Neural cell (in vitro differentiated cells): ENCODE data around the gene ACACA. TPM values are rescaled to one million over a fixed set of nuclear protein-coding genes. Genes with fewer than 3 reads are reported as not detected.

Experiments
- H2AFZ ChIP-seq: fragments of 200-600, 300-800 bp; sonication (generic), shearing (Covaris generic); 2 replicates; pipeline ENCODE4 v1.6.0; 2014; ENCODE audit warnings: low read depth, mild to moderate bottlenecking, antibody characterized with exemption, low read length, moderate library complexity
- H3F3A ChIP-seq: fragments of 200-600 bp; shearing (Covaris generic); 2 replicates; pipeline ENCODE4 v1.6.1; 2016; ENCODE audit warnings: mild to moderate bottlenecking, moderate library complexity, mixed read lengths, antibody characterized with exemption, low read length; ENCODE audit not compliant: insufficient read depth, poor library complexity, severe bottlenecking
- H3K27ac ChIP-seq: fragments of 200-600, 300-800 bp; sonication (generic), shearing (Covaris generic); 2 replicates; pipeline ENCODE4 v1.5.1; 2014; ENCODE audit warnings: mild to moderate bottlenecking, low read length, moderate library complexity
- H3K27me3 ChIP-seq: fragments of 300-800, 200-600 bp; sonication (generic), shearing (Covaris generic); 2 replicates; pipeline ENCODE4 v1.6.0; 2014; ENCODE audit warnings: mild to moderate bottlenecking, low read depth, low read length, moderate library complexity; ENCODE audit not compliant: insufficient read depth
- H3K36me3 ChIP-seq: fragments of 300-800, 200-600 bp; sonication (generic), shearing (Covaris generic); 2 replicates; pipeline ENCODE4 v1.5.1; 2014; ENCODE audit warnings: mild to moderate bottlenecking, antibody characterized with exemption, low read length, moderate library complexity; ENCODE audit not compliant: insufficient read depth
- H3K4me2 ChIP-seq: fragments of 300-800, 200-600 bp; sonication (generic), shearing (Covaris generic); 2 replicates; pipeline ENCODE4 v1.6.0; 2014; ENCODE audit warnings: mild to moderate bottlenecking, low read length
- H3K4me3 ChIP-seq: fragments of 300-800, 200-600 bp; sonication (generic), shearing (Covaris generic); 2 replicates; pipeline ENCODE4 v1.5.1; 2014; ENCODE audit warnings: mild to moderate bottlenecking, low read length, moderate library complexity
- H3K79me2 ChIP-seq: fragments of 200-600 bp; shearing (Covaris generic); replicated peaks from 2 replicates; pipeline ENCODE4 v1.6.0; 2014; ENCODE audit warnings: mild to moderate bottlenecking, low read length, moderate library complexity; ENCODE audit not compliant: insufficient read depth
- H3K9ac ChIP-seq: fragments of 300-800, 200-600 bp; sonication (generic), shearing (Covaris generic); 2 replicates; pipeline ENCODE4 v1.6.1; 2016; ENCODE audit warnings: mild to moderate bottlenecking, low read length, mixed read lengths
- H3K9me2 ChIP-seq: fragments of 200-600 bp; shearing (Covaris generic); 2 replicates; pipeline ENCODE4 v1.6.1; 2016; ENCODE audit warnings: mild to moderate bottlenecking, low read length, mixed read lengths; ENCODE audit not compliant: insufficient read depth
- H3K9me3 ChIP-seq: fragments of 200-600, 300-800 bp; sonication (generic), shearing (Covaris generic); 2 replicates; pipeline ENCODE4 v1.6.1; 2016; ENCODE audit warnings: mild to moderate bottlenecking, mixed run types, low read length, moderate library complexity, mixed read lengths
- H4K20me1 ChIP-seq: fragments of 200-600 bp; shearing (Covaris generic); 2 replicates; pipeline ENCODE4 v1.6.1; 2016; ENCODE audit warnings: mild to moderate bottlenecking, mixed run types; ENCODE audit not compliant: insufficient read depth
- EP300 ChIP-seq: fragments of 450-650 bp; conservative IDR thresholded peaks from 2 replicates; pipeline ENCODE4 v1.6.1; 2014; ENCODE audit warnings: antibody characterized with exemption, mild to moderate bottlenecking, moderate library complexity; ENCODE audit not compliant: poor library complexity, severe bottlenecking
- EZH2 ChIP-seq: fragments of 200-600, 300-800 bp; shearing (Covaris generic), sonication (generic); IDR thresholded peaks from 2 replicates; pipeline ENCODE4 v1.6.1; 2014; ENCODE audit warnings: antibody characterized with exemption, low read length, borderline replicate concordance, mild to moderate bottlenecking; ENCODE audit not compliant: insufficient read depth, poor library complexity, severe bottlenecking
- MXI1 ChIP-seq: fragments of 450-650 bp; conservative IDR thresholded peaks from 2 replicates; pipeline ENCODE4 v1.6.1; 2014; ENCODE audit warnings: antibody characterized with exemption, mild to moderate bottlenecking; ENCODE audit not compliant: poor library complexity, severe bottlenecking
- POLR2AphosphoS5 ChIP-seq: IDR thresholded peaks from 2 replicates; pipeline ENCODE4 v1.6.1; 2012
- RAD21 ChIP-seq: fragments of 450-650 bp; conservative IDR thresholded peaks from 2 replicates; pipeline ENCODE4 v1.6.1; 2014; ENCODE audit warnings: antibody characterized with exemption, mild to moderate bottlenecking, moderate library complexity
- SMC3 ChIP-seq: fragments of 450-650 bp; conservative IDR thresholded peaks from 2 replicates; pipeline ENCODE4 v1.6.1; 2014; ENCODE audit warnings: antibody characterized with exemption, mild to moderate bottlenecking, moderate library complexity; ENCODE audit not compliant: poor library complexity
- TAF1 ChIP-seq: IDR thresholded peaks from 2 replicates; pipeline ENCODE4 v1.6.1; 2012; ENCODE audit warnings: low read depth
- polyA plus RNA-seq: library from polyadenylated mRNA; depleted of rRNA; stranded (reverse); fragments of >200 nt; gene quantifications from 2 replicates; pipeline ENCODE4 v1.2.3, GENCODE V29; 2014
- TF ChIP-seq, protein P1 (sequence below): fragments of 450-650 bp; IDR thresholded peaks from 2 replicates; pipeline ENCODE4 v1.5.1; 2014; ENCODE audit warnings: antibody characterized with exemption, mild to moderate bottlenecking, moderate library complexity; ENCODE audit not compliant: poor library complexity, severe bottlenecking
- TF ChIP-seq, protein P2 (sequence below): IDR thresholded peaks from 2 replicates; pipeline ENCODE4 v1.6.1; 2012; ENCODE audit warnings: borderline replicate concordance

Gene ACACA
- polyA plus RNA-seq, 1 donor from 2014 or later = 38.4 TPM

DNA sequence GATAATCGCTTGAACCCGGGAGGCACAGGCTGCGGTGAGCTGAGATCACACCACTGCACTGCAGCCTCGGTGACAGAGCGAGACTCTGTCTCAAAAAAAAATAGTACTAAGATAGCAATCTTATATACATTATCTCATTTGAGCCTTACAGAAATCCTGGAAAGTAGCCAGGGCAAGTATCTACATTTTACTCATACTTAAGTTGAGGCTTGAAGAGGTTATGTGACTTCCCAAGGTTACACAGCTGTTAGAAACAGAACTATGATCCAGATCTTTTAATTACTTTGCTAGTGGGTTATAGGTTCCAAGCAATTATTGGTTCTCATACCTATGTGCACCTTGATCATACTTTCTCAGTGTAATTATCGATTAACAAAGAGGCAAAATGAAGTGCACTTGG is 15.5 kb downstream of the ACACA start:
- H3K27ac ChIP-seq = no peak overlapping the region
- H2AFZ ChIP-seq = no peak overlapping the region
- H3K9ac ChIP-seq = no peak overlapping the region
- no peak overlapping the region for H3K4me3 ChIP-seq
- no peaks in the 10 kb centered on the region for H3F3A ChIP-seq
- no peaks in the 10 kb centered on the region for H3K9me2 ChIP-seq
- H3K79me2 ChIP-seq = no peaks in the 10 kb centered on the region
- H3K36me3 ChIP-seq = no peaks in the 10 kb centered on the region
- no peaks in the 10 kb centered on the region for H3K9me3 ChIP-seq
- TF ChIP-seq, protein P1, sequence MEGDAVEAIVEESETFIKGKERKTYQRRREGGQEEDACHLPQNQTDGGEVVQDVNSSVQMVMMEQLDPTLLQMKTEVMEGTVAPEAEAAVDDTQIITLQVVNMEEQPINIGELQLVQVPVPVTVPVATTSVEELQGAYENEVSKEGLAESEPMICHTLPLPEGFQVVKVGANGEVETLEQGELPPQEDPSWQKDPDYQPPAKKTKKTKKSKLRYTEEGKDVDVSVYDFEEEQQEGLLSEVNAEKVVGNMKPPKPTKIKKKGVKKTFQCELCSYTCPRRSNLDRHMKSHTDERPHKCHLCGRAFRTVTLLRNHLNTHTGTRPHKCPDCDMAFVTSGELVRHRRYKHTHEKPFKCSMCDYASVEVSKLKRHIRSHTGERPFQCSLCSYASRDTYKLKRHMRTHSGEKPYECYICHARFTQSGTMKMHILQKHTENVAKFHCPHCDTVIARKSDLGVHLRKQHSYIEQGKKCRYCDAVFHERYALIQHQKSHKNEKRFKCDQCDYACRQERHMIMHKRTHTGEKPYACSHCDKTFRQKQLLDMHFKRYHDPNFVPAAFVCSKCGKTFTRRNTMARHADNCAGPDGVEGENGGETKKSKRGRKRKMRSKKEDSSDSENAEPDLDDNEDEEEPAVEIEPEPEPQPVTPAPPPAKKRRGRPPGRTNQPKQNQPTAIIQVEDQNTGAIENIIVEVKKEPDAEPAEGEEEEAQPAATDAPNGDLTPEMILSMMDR = no peak
- no peak for TF ChIP-seq SMC3
- TF ChIP-seq RAD21 = no peak
- TF ChIP-seq, protein P2, sequence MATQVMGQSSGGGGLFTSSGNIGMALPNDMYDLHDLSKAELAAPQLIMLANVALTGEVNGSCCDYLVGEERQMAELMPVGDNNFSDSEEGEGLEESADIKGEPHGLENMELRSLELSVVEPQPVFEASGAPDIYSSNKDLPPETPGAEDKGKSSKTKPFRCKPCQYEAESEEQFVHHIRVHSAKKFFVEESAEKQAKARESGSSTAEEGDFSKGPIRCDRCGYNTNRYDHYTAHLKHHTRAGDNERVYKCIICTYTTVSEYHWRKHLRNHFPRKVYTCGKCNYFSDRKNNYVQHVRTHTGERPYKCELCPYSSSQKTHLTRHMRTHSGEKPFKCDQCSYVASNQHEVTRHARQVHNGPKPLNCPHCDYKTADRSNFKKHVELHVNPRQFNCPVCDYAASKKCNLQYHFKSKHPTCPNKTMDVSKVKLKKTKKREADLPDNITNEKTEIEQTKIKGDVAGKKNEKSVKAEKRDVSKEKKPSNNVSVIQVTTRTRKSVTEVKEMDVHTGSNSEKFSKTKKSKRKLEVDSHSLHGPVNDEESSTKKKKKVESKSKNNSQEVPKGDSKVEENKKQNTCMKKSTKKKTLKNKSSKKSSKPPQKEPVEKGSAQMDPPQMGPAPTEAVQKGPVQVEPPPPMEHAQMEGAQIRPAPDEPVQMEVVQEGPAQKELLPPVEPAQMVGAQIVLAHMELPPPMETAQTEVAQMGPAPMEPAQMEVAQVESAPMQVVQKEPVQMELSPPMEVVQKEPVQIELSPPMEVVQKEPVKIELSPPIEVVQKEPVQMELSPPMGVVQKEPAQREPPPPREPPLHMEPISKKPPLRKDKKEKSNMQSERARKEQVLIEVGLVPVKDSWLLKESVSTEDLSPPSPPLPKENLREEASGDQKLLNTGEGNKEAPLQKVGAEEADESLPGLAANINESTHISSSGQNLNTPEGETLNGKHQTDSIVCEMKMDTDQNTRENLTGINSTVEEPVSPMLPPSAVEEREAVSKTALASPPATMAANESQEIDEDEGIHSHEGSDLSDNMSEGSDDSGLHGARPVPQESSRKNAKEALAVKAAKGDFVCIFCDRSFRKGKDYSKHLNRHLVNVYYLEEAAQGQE = no peak
- TF ChIP-seq EZH2 = no peak
- TF ChIP-seq TAF1 = no peak
- no peak overlapping the region for H3K4me2 ChIP-seq
- H3K27me3 ChIP-seq = no peaks in the 10 kb centered on the region
- H4K20me1 ChIP-seq = no peaks in the 10 kb centered on the region

DNA sequence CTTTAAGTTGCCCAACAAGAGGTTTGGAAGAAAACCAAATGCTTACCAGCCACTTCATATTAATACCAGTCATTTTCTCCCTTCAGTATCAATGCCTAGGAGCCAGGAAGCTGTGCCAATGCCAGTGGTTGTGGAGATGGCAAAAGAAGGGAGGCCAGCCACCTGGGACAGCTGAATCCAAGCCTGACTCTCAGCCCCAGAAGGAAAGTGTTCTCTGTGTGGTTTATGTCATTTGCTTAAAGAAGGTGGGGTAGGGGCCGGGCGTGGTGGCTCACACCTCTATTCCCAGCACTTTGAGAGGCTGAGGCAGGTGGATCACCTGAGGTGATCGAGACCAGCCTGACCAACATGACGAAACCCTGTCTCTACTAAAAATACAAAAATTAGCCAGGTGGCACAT is 17.5 kb downstream of the ACACA start:
- Histone ChIP-seq H3F3A (no peaks in the 10 kb centered on the region), H3K27ac (no peak overlapping the region), H3K9ac (no peak overlapping the region), H3K9me3 (no peaks in the 10 kb centered on the region), H3K36me3 (no peaks in the 10 kb centered on the region), H3K9me2 (no peaks in the 10 kb centered on the region), H3K27me3 (no peaks in the 10 kb centered on the region), H3K4me2 (no peak overlapping the region), H2AFZ (no peak overlapping the region), H4K20me1 (no peaks in the 10 kb centered on the region), H3K4me3 (no peak overlapping the region), H3K79me2 (no peaks in the 10 kb centered on the region)
- no peak for TF ChIP-seq EP300
- TF ChIP-seq RAD21 = no peak

DNA sequence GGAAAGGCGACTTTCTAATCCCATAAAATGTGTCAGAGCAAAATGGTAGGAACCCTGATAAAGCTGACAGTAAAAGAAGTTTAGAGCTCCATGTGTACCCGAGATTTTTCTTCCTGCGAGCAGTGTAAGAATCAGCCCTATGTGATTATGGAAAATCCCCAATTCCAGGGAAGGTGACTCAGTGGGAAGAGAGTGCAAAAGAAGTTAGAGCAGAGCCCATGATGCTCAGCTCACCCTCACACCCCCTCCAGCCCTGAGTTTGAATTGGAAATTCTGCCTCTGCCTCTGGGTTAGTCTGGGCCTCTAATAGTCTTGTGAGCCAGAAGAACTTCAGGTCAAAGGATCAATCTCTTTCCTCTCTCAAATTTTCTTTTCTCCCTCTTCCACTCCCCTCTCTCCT is 18.4 kb downstream of the ACACA start:
- H3K27me3 ChIP-seq = no peaks in the 10 kb centered on the region
- no peak overlapping the region for H3K4me3 ChIP-seq
- H4K20me1 ChIP-seq = no peaks in the 10 kb centered on the region
- no peak overlapping the region for H3K27ac ChIP-seq
- no peak overlapping the region for H3K4me2 ChIP-seq
- H3K79me2 ChIP-seq = no peaks in the 10 kb centered on the region
- H3F3A ChIP-seq = no peaks in the 10 kb centered on the region
- H3K9me3 ChIP-seq = no peaks in the 10 kb centered on the region
- H2AFZ ChIP-seq = no peak overlapping the region
- no peaks in the 10 kb centered on the region for H3K36me3 ChIP-seq
- H3K9me2 ChIP-seq = no peaks in the 10 kb centered on the region
- TF ChIP-seq POLR2AphosphoS5 (no peak), EZH2 (no peak), TAF1 (no peak), RAD21 (no peak), EP300 (no peak), MXI1 (no peak), SMC3 (no peak)
- TF ChIP-seq, protein P2 = no peak
- TF ChIP-seq, protein P1 = no peak
- no peak overlapping the region for H3K9ac ChIP-seq
